GM21423 (cell line): ENCODE results near the gene AREG.

Experiments used
- ATAC-seq: cut with Tn5 transposase; IDR thresholded peaks from one replicate; pipeline ENCODE4 v1.9.1; 2021; ENCODE audit warnings: mild to moderate bottlenecking, moderate library complexity; ENCODE audit not compliant: unreplicated experiment

The AREG gene

GRCh38 chr4:74456849-74457395, 12.0 kb downstream of the AREG start:
- ATAC-seq = no peak

GRCh38 chr4:74460833-74461232, 15.9 kb downstream of the AREG start:
- no peak for ATAC-seq

- ATAC-seq = no peak
These were observed 18.2 kb downstream of the AREG start for GRCh38 chr4:74463123-74463522.

- ATAC-seq = no peak
These were observed 19.4 kb downstream of the AREG start for GRCh38 chr4:74464291-74464690.

- no peak for ATAC-seq
These were observed 21.3 kb downstream of the AREG start for GRCh38 chr4:74466242-74466641.

GRCh38 chr4:74471264-74471663, 26.3 kb downstream of the AREG start:
- ATAC-seq = no peak

- ATAC-seq = no peak
These were observed 28.3 kb downstream of the AREG start for GRCh38 chr4:74473155-74473811.

- no peak for ATAC-seq
These were observed 29.6 kb downstream of the AREG start for GRCh38 chr4:74474345-74475090.

- no peak for ATAC-seq
These were observed 30.3 kb downstream of the AREG start for GRCh38 chr4:74475091-74475800.

GRCh38 chr4:74475946-74476345, 31.0 kb downstream of the AREG start:
- ATAC-seq = no peak

- ATAC-seq = no peak
These were observed 34.1 kb downstream of the AREG start for GRCh38 chr4:74479009-74479408.

GRCh38 chr4:74480267-74480666, 35.3 kb downstream of the AREG start:
- no peak for ATAC-seq

GRCh38 chr4:74481891-74482609, 37.1 kb downstream of the AREG start:
- ATAC-seq = no peak

- no peak for ATAC-seq
These were observed 38.4 kb downstream of the AREG start for GRCh38 chr4:74483226-74483911.

- ATAC-seq = no peak
These were observed 42.0 kb downstream of the AREG start for GRCh38 chr4:74486905-74487304.

- no peak for ATAC-seq
These were observed 42.8 kb downstream of the AREG start for GRCh38 chr4:74487771-74488170.

GRCh38 chr4:74490736-74491135, 45.8 kb downstream of the AREG start:
- no peak for ATAC-seq

- peak; percentile 84 for ATAC-seq
These were observed 55.2 kb downstream of the AREG start for GRCh38 chr4:74499986-74500781.

- no peak for ATAC-seq
These were observed 56.6 kb downstream of the AREG start for GRCh38 chr4:74501579-74501978.

GRCh38 chr4:74503580-74503979, 58.6 kb downstream of the AREG start:
- ATAC-seq = no peak
